CD4-positive, alpha-beta T cell treated with Interleukin-15 for 1 hour (primary cell): ENCODE measurements around the gene ABCA8.

Source experiments
- DNase-seq: peaks from one replicate; pipeline ENCODE4 v3.0.0-alpha.2; 2020

ABCA8 gene

DNA sequence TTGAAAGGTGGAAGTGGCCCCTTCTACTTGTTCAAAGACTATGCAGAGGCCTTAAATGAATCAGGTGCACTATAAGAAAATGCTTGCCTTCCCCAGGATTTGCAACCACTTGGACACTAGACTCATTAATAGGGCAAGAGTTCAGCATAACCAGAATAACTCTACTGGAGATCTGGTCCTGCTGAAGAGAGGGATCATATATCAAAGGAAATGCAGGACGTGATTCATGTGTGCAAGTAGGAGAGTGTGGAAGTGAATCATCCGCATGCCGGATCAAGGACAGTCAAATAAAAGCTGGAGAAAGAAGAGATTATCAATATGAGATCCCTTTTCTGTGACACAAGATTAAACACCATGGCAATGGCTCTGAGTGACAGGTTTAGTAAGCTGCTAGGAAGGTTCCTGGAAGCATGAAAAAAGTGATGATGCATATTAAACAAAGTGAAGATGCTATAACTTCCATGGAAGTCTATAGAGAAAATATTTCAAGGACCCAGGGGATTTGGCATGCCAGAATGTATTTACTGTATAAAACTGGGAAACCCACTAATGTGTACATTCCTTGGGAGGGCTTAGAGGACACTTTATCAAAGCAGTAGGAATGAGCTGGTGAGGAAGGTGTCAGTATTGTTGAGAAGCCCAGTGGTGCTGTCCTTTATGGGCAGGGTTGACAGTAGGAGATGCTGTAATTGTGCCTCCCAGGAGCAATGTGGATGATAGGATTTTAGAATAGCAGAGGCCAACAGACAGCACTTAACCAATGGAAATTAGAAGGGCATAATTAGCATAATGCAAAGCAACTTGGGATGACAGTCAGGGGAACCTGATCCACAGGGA, 133.1 kb downstream of the ABCA8 start:
- DNase-seq, result no peak

DNA sequence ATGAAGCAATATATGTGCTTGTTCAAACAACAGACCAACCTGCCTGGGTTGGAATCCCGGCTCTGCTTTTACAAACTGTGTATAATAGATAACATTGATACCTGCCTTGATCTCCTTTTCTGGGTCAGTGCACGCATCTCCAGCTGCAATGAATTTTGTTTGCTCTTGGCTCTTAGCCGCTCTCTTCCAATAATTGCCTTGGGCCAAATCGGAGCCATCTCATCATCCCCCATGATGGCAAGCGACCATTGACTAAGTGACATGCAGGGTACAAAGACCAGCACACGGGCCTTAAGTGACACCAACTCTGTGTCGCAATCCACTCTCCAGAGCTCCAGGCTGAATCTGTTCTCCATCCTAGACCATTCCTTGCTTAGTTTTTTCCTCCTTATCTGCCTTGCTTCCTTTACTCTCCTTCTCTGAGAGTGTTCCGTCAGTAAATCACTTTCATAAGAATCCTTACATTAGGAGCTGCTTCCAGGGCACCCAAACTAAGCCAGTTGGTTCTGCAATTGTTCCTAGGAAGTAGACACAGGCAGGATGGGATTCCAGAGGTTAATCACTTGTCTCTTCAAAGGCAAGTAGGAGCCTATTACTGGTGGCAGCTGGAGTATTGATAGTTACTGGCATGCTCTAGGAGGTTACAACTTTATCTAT, 134.2 kb downstream of the ABCA8 start:
- no peak for DNase-seq

- no peak for DNase-seq
Observed at GRCh38 chr17:68820476-68820824, 134.7 kb downstream of the ABCA8 start.

DNA sequence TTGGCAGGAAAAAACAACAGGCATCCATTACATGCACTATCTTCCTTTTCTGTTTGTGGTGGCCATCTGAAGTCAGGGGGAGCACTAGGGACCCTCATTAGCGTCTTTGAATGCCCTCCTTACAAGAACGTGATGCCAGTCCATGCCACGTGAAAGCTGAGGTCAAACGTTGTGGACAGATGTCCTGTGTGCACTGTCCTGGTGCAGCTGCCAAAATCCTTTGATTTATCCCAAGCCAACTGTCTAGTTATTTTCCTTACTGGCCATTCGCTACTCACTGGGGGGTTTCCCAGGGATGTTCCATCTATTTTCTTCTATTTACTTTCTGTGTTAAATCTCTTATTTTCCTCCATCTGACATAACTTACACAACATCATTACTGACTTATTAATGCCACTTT, 135.7 kb downstream of the ABCA8 start:
- DNase-seq, result no peak
